ENCODE data around the gene HOXC12.
A peak's percentile ranks its signal among the peaks of the same experiment; 100 is the strongest.

Gene HOXC12

DNA sequence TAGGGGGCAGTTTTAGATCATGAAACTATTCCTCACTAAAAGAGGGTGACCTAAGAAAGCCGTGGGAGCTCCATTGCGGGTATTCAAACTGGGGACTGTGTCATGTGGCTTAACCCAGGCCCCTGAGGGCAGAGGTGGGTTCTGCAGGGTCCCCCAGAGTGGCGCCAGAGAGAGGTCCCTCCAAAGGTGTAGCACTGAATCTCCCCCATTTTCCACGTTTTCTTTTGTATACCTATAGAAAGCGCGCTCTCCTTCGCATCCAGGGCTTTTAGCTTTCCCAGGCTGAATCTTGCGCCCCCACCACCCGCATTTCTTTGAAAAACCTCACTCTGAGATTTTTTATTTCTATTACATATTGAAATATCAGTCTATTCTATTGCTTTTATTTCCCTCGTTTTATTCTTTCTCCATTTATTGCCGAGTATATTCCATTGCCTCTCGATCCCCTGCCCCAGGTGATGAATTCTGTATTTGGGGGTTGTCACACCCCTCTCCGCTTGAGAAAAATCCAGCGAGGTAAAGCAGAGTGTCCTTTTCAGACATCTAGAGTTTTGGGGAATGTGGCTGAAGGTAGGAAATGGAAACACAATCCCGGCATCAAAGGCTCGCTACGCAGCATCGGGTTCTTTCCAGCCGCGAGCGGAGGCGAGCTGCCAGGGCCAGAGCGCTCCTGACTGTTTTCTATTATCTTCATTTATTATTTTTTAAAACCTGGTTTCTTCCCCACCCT, 16.9 kb upstream of the HOXC12 start:
- TF ChIP-seq EGR1 (IDR thresholded peaks at IDR 0.05) (no peak), CREB1 (IDR thresholded peaks at IDR 0.05; ENCODE audit: low read depth) (no peak)

DNA sequence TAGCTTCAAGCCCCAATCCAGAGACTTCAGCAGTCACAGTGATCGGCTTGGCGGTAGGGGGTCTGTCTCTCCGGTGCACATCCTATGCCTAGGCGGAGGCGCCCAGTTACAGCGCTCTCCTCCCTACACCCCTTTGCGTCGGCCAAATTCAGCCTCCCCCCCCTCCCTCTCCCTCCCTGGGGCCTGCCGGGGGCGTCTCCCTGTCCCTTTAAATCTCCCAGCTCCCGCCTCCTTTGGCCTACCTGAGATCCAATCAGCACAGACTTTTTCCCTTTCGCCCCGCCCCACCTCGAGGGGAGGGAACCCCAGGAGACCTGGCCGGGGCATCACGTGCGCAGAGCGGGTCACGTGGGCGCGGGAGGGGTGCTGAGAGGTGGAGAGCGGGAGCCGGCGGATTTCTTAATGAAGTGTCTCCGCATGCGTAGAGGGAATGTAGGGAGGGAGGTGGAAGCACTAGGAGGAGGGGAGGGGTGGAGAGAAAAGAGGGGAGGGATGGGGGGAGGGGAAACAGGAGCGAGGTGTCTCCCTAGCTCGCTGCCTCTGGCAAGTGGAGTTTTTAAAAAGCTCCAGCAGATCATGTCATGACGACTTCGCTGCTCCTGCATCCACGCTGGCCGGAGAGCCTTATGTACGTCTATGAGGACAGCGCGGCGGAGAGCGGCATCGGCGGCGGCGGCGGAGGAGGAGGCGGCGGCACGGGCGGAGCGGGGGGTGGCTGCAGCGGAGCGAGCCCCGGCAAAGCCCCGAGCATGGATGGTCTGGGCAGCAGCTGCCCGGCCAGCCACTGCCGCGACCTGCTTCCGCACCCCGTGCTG, 16.2 kb upstream of the HOXC12 start, which contains the start of gene HOXC13:
HOXC13 (plus strand) TSS at position 506 of the 815 bp plus-strand sequence; CDS start at position 582, 76 bp downstream.
- no peak for TF ChIP-seq RAD21 (IDR thresholded peaks at IDR 0.05; ENCODE audit: low read depth)
- no peak for TF ChIP-seq FOXM1 (IDR thresholded peaks at IDR 0.05; ENCODE audit: borderline replicate concordance, low read depth)
- TF ChIP-seq YY1 (IDR thresholded peaks at IDR 0.05; ENCODE audit: low read depth) = no peak
- TF ChIP-seq ZBTB7A (IDR thresholded peaks at IDR 0.05; ENCODE audit: low read depth) = no peak
- TF ChIP-seq CEBPB (IDR thresholded peaks at IDR 0.05) = no peak
- no peak for TF ChIP-seq EGR1 (IDR thresholded peaks at IDR 0.05)
- TF ChIP-seq EP300 (IDR thresholded peaks at IDR 0.05; ENCODE audit: borderline replicate concordance) = no peak
- no peak for TF ChIP-seq NFIC (IDR thresholded peaks at IDR 0.05)
- no peak for TF ChIP-seq TCF12 (IDR thresholded peaks at IDR 0.05; ENCODE audit: low read depth)
- no peak for TF ChIP-seq TAF1 (IDR thresholded peaks at IDR 0.05; ENCODE audit: low read depth)
- TF ChIP-seq, protein P1, sequence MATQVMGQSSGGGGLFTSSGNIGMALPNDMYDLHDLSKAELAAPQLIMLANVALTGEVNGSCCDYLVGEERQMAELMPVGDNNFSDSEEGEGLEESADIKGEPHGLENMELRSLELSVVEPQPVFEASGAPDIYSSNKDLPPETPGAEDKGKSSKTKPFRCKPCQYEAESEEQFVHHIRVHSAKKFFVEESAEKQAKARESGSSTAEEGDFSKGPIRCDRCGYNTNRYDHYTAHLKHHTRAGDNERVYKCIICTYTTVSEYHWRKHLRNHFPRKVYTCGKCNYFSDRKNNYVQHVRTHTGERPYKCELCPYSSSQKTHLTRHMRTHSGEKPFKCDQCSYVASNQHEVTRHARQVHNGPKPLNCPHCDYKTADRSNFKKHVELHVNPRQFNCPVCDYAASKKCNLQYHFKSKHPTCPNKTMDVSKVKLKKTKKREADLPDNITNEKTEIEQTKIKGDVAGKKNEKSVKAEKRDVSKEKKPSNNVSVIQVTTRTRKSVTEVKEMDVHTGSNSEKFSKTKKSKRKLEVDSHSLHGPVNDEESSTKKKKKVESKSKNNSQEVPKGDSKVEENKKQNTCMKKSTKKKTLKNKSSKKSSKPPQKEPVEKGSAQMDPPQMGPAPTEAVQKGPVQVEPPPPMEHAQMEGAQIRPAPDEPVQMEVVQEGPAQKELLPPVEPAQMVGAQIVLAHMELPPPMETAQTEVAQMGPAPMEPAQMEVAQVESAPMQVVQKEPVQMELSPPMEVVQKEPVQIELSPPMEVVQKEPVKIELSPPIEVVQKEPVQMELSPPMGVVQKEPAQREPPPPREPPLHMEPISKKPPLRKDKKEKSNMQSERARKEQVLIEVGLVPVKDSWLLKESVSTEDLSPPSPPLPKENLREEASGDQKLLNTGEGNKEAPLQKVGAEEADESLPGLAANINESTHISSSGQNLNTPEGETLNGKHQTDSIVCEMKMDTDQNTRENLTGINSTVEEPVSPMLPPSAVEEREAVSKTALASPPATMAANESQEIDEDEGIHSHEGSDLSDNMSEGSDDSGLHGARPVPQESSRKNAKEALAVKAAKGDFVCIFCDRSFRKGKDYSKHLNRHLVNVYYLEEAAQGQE (IDR thresholded peaks at IDR 0.05; ENCODE audit: low read depth) = no peak
- TF ChIP-seq, protein P2, sequence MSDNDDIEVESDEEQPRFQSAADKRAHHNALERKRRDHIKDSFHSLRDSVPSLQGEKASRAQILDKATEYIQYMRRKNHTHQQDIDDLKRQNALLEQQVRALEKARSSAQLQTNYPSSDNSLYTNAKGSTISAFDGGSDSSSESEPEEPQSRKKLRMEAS (IDR thresholded peaks at IDR 0.05) = peak; percentile 63; the same call in 1 of the 2 replicates
- TF ChIP-seq CREB1 (IDR thresholded peaks at IDR 0.05; ENCODE audit: low read depth) = no peak
- TF ChIP-seq TEAD4 (IDR thresholded peaks at IDR 0.05) = no peak
- TF ChIP-seq, protein P3, sequence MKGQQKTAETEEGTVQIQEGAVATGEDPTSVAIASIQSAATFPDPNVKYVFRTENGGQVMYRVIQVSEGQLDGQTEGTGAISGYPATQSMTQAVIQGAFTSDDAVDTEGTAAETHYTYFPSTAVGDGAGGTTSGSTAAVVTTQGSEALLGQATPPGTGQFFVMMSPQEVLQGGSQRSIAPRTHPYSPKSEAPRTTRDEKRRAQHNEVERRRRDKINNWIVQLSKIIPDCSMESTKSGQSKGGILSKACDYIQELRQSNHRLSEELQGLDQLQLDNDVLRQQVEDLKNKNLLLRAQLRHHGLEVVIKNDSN (IDR thresholded peaks at IDR 0.05) = peak; percentile 98

DNA sequence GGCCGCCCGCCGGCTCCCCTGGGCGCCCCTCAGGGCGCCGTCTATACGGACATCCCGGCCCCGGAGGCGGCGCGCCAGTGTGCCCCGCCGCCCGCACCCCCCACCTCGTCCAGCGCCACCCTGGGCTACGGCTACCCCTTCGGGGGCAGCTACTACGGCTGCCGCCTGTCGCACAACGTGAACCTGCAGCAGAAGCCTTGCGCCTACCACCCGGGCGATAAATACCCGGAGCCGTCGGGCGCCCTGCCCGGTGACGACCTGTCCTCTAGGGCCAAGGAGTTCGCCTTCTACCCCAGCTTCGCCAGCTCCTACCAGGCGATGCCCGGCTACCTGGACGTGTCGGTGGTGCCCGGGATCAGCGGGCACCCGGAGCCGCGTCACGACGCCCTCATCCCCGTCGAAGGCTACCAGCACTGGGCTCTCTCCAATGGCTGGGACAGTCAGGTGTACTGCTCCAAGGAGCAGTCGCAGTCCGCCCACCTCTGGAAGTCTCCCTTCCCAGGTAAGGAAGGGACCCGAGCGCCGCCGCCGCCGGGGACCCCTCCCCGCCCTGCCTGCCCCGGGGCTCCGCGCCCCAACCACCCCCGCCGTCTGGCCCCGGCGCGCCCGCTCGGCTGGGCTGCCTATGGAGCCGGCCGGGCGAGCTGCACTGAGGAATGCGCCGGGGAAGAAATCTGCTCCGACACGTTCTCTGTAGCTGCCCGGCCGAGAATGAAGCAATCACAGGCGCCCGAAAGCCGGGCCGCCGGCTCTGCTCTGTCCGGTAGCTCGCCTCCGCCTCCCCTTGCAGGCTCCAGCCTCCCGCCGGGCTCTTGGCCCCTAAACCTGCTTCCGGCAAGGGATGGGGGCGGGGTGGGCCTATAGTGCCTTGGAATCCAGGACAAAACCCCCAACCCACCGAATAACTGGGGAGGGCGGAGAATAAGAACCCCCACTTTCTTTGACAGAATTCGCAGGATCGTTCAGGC, 15.3 kb upstream of the HOXC12 start:
- no peak for TF ChIP-seq EP300 (IDR thresholded peaks at IDR 0.05; ENCODE audit: borderline replicate concordance)
- TF ChIP-seq, protein P1 (IDR thresholded peaks at IDR 0.05; ENCODE audit: low read depth) = no peak
- TF ChIP-seq FOXM1 (IDR thresholded peaks at IDR 0.05; ENCODE audit: borderline replicate concordance, low read depth) = no peak
- TF ChIP-seq TAF1 (IDR thresholded peaks at IDR 0.05; ENCODE audit: low read depth) = no peak
- TF ChIP-seq TEAD4 (IDR thresholded peaks at IDR 0.05) = no peak
- TF ChIP-seq EGR1 (IDR thresholded peaks at IDR 0.05) = no peak
- TF ChIP-seq, protein P3 (IDR thresholded peaks at IDR 0.05) = no peak
- TF ChIP-seq, protein P2 (IDR thresholded peaks at IDR 0.05) = no peak
- TF ChIP-seq CREB1 (IDR thresholded peaks at IDR 0.05; ENCODE audit: low read depth) = no peak
- no peak for TF ChIP-seq YY1 (IDR thresholded peaks at IDR 0.05; ENCODE audit: low read depth)
- no peak for TF ChIP-seq CEBPB (IDR thresholded peaks at IDR 0.05)
- TF ChIP-seq TCF12 (IDR thresholded peaks at IDR 0.05; ENCODE audit: low read depth) = no peak

DNA sequence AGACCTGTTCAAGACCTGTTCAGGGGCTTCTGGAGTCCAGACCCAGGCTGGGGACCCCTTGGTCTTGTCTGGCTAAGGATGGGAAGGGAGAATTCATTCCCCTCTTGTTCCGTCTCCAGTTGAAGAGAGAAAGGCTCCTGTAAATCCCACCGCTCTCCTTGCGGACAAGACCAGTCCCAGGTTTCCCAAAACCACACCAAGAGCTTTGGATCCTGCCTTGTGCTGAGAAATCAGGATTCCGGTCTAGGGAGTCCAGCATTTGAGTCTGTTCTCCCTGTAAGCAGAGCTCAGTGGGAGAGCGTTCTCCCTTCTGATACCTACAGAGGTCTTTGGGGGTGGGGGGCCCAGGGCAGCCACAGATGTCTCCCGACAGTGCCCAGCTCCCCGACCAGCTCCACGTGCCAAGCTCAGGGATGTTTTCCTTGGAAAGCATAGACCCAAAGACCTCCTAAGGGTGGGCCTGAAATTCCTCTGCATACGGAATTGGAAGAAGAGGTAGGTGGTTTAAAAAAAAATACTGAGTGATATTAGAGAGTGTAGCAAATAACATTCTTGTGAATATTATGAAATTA, 14.2 kb upstream of the HOXC12 start:
- TF ChIP-seq EP300 (IDR thresholded peaks at IDR 0.05; ENCODE audit: borderline replicate concordance) (no peak), TEAD4 (IDR thresholded peaks at IDR 0.05) (no peak), EGR1 (IDR thresholded peaks at IDR 0.05) (no peak), NFIC (IDR thresholded peaks at IDR 0.05) (no peak)
